K562 (cell line): ENCODE results near the gene GRIN2D. TPM values are rescaled to one million over a fixed set of nuclear protein-coding genes. Genes with fewer than 3 reads are reported as not detected.

Experiments
- DPF2 ChIP-seq: fragments of 450-650 bp; IDR thresholded peaks from 2 replicates; pipeline ENCODE4 v1.6.1; 2016
- MNT ChIP-seq, 2 experiments: fragments of 450-650 bp; conservative IDR thresholded peaks; 2 replicates each; pipeline ENCODE4 v1.6.1; 2017; ENCODE audit warnings: mild to moderate bottlenecking in 2 of 2, moderate library complexity in 2 of 2
- NFYB ChIP-seq: IDR thresholded peaks from 2 replicates; pipeline ENCODE4 v1.6.1; 2011; ENCODE audit warnings: mild to moderate bottlenecking, moderate library complexity; ENCODE audit not compliant: insufficient read length; ENCODE audit errors: extremely low read depth
- NRF1 ChIP-seq, 2 experiments: fragments of 450-650 bp; IDR thresholded peaks in 1 of 2; conservative IDR thresholded peaks in 1 of 2; 2 replicates each; pipeline ENCODE4 v1.6.1; 2014; ENCODE audit warnings: mild to moderate bottlenecking in 2 of 2
- PHF8 ChIP-seq: fragments of 200-600 bp; sonication (generic); IDR thresholded peaks from 2 replicates; pipeline ENCODE4 v1.6.1; 2012; ENCODE audit warnings: mixed run types, mild to moderate bottlenecking, inconsistent platforms, low read length, moderate library complexity, borderline replicate concordance
- ZFX ChIP-seq: sonication (generic); formaldehyde crosslinking; IDR thresholded peaks from 2 replicates; pipeline ENCODE4 v1.8.0; 2022; ENCODE audit warnings: mild to moderate bottlenecking, missing genetic modification reagents, moderate library complexity
- polyA plus RNA-seq, 8 experiments: library from polyadenylated mRNA; depleted of rRNA in 4 of 8; stranded (reverse) in 5 of 8; unstranded in 3 of 8; fragments of >200 nt; fragmentation: Nextera tagmentation in 2 of 8; fragmentation: Illumina TruSeq in 1 of 8; extraction: Ambion mirVana in 2 of 8; extraction: Trizol in 1 of 8; gene quantifications; 2 replicates each; pipeline versions ENCODE4 v1.2.1 to v1.2.3, GENCODE V29; 2011 to 2014; ENCODE audit warnings: inconsistent platforms in 1 of 8, missing spikeins in 1 of 8
- total RNA-seq, 7 experiments: library from RNA; depleted of rRNA in 6 of 7; stranded (reverse); fragments of >200 nt in 6 of 7; fragmentation: Illumina TruSeq in 2 of 7; extraction: Trizol in 2 of 7; gene quantifications; 2 replicates each; pipeline versions ENCODE4 v1.2.1 to v1.2.3, GENCODE V29; 2011 to 2021; ENCODE audit warnings: low replicate concordance in 1 of 7
- TF ChIP-seq, protein P1 (sequence below), 2 experiments: IDR thresholded peaks; 2 replicates each; pipeline ENCODE4 v1.6.1; 2012; ENCODE audit warnings: improper control_type of control experiment in 2 of 2, low read depth in 2 of 2, low read length in 2 of 2, borderline replicate concordance in 1 of 2
- TF ChIP-seq, protein P2 (sequence below): fragments of 450-650 bp; IDR thresholded peaks from 2 replicates; pipeline ENCODE4 v1.6.1; 2016; ENCODE audit warnings: mild to moderate bottlenecking, moderate library complexity

The GRIN2D gene
- total and polyA plus RNA-seq, 9 of the 15 experiments (the other 6 are each of a cell fraction or from before 2014, with no cell fraction given), result 0.32 to 31.5 (median 1.8) TPM

DNA sequence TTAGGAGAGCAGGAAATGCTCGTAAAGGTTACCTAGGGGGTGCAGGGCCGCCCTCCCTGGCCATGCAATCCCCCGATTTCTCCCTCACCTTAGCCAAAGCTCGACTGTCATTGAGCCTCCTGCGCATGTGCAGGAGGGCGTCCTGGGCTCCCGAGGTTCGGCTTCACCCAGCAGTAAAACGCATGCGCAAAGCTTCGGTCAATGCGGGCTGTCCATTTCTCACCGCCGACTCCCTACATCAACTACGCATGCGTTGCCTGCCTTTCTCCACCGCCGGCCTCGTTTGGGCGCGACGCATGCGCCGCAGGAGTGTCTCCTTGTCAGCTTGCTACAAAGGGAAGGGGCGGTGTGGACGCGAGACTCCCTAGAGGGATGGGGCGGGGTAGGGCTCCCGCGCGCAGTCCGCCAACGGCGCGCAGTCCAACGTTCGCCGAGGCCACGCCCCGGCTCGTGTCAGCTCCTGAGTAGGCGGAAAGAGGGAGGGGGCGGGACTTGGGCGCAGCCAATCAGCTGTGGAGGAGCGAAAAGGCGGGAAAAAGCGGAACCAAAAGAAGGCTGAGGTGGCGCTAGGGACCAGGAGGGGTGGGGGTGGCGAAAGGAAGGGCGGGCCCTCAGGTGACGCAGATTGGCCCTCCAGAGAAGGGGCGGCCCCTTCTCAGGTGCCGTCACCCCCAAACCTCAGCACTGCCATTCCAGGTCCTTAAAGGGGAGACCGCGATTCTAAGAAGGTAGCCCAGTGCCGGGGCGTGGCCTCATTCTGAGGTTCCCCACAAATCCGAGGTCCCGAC is 29.5 kb upstream of the GRIN2D start, which contains the start of the genes SYNGR4 and TMEM143 (continued):
- TF ChIP-seq, protein P1, sequence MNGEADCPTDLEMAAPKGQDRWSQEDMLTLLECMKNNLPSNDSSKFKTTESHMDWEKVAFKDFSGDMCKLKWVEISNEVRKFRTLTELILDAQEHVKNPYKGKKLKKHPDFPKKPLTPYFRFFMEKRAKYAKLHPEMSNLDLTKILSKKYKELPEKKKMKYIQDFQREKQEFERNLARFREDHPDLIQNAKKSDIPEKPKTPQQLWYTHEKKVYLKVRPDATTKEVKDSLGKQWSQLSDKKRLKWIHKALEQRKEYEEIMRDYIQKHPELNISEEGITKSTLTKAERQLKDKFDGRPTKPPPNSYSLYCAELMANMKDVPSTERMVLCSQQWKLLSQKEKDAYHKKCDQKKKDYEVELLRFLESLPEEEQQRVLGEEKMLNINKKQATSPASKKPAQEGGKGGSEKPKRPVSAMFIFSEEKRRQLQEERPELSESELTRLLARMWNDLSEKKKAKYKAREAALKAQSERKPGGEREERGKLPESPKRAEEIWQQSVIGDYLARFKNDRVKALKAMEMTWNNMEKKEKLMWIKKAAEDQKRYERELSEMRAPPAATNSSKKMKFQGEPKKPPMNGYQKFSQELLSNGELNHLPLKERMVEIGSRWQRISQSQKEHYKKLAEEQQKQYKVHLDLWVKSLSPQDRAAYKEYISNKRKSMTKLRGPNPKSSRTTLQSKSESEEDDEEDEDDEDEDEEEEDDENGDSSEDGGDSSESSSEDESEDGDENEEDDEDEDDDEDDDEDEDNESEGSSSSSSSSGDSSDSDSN (IDR thresholded peaks at IDR 0.05; ENCODE audit: borderline replicate concordance in 1 of 2, low read depth in 2 of 2, low read length in 2 of 2), result no peak
- TF ChIP-seq ZFX (CRISPR knock-in tag) (no peak), NFYB (peak; percentile 74), MNT (conservative IDR thresholded peaks at IDR 0.05) (peak; percentile 82 to 86), NRF1 (conservative IDR thresholded peaks at IDR 0.05 in 1 of 2, IDR thresholded peaks at IDR 0.05 in 1 of 2) (peak; percentile 100), DPF2 (peak; percentile 46), PHF8 (peak; percentile 14; the same call in 1 of the 2 replicates)
- TF ChIP-seq, protein P2, sequence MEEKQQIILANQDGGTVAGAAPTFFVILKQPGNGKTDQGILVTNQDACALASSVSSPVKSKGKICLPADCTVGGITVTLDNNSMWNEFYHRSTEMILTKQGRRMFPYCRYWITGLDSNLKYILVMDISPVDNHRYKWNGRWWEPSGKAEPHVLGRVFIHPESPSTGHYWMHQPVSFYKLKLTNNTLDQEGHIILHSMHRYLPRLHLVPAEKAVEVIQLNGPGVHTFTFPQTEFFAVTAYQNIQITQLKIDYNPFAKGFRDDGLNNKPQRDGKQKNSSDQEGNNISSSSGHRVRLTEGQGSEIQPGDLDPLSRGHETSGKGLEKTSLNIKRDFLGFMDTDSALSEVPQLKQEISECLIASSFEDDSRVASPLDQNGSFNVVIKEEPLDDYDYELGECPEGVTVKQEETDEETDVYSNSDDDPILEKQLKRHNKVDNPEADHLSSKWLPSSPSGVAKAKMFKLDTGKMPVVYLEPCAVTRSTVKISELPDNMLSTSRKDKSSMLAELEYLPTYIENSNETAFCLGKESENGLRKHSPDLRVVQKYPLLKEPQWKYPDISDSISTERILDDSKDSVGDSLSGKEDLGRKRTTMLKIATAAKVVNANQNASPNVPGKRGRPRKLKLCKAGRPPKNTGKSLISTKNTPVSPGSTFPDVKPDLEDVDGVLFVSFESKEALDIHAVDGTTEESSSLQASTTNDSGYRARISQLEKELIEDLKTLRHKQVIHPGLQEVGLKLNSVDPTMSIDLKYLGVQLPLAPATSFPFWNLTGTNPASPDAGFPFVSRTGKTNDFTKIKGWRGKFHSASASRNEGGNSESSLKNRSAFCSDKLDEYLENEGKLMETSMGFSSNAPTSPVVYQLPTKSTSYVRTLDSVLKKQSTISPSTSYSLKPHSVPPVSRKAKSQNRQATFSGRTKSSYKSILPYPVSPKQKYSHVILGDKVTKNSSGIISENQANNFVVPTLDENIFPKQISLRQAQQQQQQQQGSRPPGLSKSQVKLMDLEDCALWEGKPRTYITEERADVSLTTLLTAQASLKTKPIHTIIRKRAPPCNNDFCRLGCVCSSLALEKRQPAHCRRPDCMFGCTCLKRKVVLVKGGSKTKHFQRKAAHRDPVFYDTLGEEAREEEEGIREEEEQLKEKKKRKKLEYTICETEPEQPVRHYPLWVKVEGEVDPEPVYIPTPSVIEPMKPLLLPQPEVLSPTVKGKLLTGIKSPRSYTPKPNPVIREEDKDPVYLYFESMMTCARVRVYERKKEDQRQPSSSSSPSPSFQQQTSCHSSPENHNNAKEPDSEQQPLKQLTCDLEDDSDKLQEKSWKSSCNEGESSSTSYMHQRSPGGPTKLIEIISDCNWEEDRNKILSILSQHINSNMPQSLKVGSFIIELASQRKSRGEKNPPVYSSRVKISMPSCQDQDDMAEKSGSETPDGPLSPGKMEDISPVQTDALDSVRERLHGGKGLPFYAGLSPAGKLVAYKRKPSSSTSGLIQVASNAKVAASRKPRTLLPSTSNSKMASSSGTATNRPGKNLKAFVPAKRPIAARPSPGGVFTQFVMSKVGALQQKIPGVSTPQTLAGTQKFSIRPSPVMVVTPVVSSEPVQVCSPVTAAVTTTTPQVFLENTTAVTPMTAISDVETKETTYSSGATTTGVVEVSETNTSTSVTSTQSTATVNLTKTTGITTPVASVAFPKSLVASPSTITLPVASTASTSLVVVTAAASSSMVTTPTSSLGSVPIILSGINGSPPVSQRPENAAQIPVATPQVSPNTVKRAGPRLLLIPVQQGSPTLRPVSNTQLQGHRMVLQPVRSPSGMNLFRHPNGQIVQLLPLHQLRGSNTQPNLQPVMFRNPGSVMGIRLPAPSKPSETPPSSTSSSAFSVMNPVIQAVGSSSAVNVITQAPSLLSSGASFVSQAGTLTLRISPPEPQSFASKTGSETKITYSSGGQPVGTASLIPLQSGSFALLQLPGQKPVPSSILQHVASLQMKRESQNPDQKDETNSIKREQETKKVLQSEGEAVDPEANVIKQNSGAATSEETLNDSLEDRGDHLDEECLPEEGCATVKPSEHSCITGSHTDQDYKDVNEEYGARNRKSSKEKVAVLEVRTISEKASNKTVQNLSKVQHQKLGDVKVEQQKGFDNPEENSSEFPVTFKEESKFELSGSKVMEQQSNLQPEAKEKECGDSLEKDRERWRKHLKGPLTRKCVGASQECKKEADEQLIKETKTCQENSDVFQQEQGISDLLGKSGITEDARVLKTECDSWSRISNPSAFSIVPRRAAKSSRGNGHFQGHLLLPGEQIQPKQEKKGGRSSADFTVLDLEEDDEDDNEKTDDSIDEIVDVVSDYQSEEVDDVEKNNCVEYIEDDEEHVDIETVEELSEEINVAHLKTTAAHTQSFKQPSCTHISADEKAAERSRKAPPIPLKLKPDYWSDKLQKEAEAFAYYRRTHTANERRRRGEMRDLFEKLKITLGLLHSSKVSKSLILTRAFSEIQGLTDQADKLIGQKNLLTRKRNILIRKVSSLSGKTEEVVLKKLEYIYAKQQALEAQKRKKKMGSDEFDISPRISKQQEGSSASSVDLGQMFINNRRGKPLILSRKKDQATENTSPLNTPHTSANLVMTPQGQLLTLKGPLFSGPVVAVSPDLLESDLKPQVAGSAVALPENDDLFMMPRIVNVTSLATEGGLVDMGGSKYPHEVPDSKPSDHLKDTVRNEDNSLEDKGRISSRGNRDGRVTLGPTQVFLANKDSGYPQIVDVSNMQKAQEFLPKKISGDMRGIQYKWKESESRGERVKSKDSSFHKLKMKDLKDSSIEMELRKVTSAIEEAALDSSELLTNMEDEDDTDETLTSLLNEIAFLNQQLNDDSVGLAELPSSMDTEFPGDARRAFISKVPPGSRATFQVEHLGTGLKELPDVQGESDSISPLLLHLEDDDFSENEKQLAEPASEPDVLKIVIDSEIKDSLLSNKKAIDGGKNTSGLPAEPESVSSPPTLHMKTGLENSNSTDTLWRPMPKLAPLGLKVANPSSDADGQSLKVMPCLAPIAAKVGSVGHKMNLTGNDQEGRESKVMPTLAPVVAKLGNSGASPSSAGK, result peak; percentile 93
